HG03039 (cell line): Measurements from ENCODE around the gene C3orf49.

Source experiments
- ATAC-seq: cut with Tn5 transposase; IDR thresholded peaks from one replicate; pipeline ENCODE4 v1.9.1; 2021; ENCODE audit warnings: mild to moderate bottlenecking, moderate library complexity; ENCODE audit not compliant: unreplicated experiment

The C3orf49 gene, protein sequence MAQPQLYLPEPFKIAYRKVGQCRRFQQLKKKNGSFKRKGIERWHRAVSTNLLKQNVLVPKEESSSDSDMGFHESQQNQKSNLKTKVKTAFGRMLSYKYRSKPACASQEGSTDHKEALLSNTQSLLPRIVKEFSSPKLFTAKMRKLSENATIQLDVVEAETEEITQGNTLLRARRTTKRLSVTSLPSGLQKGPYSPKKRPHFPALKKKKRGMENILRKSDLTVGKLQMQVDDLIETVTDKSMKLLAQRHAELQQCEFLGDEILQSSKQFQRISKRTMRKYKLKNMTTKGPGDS

GRCh38 chr3:63819151-63819398 is at the start of gene C3orf49:
Gene C3orf49 (plus strand): TSS chr3:63819299. CDS start chr3:63819472, 173 bp downstream.
- ATAC-seq, result no peak

- no peak for ATAC-seq
Observed at GRCh38 chr3:63774781-63775180, 44.3 kb upstream of the C3orf49 start.

DNA sequence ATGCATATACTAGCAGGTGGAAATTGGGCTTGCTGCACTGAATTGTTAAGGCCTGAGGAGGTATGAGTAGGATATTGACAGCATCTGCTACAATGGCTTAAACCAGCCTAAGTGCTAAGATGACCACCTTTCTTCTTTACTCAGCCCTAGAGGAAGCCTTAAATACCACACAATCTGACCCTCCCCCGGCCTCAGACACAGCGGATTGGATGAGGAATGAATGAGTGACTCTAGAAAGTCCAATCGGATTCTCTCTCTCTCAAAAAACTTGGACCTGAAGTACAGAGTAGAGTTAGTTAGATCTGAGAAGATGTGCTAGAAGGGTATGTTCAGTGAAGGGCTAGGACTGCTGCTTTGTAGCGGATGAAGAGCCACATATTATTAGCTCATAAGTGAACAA is 39.9 kb upstream of the C3orf49 start:
- no peak for ATAC-seq

DNA sequence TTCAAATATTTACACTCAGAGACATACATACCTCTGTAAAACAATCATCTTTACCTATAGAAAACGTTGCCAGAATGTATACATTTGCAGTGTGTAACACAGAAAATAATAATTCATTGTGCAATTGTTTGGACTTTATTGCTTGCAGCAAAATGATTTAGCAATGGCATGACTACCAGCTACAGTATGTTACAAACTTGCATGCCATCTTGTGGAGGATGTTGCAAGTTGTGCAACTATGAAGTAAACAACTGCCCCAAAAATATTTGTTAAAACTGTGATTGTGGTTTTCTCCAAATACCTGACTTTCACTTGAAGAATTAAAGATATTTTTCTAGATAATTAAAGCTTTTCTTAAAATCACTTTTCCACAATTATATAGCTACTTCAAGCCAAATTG is 27.1 kb upstream of the C3orf49 start:
- ATAC-seq, result no peak

GRCh38 chr3:63795438-63795837 is 23.7 kb upstream of the C3orf49 start:
- no peak for ATAC-seq

DNA sequence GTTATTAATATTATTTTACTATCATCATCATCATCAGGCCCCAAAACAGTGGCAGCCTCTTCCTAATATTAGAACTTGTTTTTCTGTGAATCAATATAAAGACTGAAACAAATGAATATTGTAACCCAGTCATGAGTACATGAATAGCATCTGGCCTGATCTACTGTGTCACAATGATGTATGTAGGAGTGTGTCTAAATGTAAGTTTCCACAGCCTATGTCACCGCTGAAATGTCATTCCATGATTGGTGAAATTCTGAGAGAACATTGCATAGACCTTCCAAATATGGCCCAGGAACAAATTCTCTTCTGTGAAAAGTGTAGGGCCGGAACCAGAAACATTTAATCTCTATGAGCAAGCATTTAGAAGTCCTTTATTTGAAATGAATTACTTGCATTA is 20.6 kb upstream of the C3orf49 start:
- no peak for ATAC-seq

GRCh38 chr3:63798949-63799348 is 20.1 kb upstream of the C3orf49 start:
- ATAC-seq, result no peak

DNA sequence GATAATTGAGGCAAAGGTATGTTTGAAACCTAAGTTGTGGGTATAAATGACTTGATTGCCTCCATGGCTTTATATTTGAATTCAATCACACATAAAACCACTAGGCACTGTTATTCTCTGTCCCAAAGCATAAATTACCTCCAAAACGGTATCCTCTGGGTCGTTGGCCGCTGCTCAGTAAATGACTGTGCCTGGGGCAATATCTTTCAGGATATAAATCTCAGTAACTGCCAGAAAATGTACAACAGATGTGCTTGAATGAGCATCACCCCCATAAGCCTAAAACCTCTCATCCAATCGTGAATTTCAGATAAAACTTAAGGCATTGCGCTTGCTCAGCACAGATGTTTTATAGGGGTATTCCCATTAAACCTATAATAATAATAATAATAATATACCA is 19.0 kb upstream of the C3orf49 start:
- ATAC-seq, result no peak

DNA sequence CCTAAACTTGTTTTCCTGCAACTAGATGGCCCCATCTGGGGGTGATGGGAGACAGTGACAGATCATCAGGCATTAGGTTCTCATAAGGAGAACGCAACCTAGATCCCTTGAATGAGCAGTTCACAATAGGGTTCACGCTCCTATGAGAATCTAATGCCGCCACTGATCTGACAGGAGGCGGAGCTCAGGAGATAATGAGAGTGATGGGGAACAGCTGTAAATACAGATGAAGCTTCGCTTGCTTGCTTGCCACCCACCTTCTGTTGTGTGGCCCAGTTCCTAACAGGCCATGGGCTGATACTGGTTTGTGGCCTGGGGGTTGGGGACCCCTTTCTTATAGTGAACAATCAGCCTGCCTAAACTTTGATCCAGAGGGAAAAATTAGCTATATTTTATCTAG is 15.2 kb upstream of the C3orf49 start:
- no peak for ATAC-seq

- ATAC-seq, result no peak
Observed at GRCh38 chr3:63807961-63808565, 11.0 kb upstream of the C3orf49 start.

DNA sequence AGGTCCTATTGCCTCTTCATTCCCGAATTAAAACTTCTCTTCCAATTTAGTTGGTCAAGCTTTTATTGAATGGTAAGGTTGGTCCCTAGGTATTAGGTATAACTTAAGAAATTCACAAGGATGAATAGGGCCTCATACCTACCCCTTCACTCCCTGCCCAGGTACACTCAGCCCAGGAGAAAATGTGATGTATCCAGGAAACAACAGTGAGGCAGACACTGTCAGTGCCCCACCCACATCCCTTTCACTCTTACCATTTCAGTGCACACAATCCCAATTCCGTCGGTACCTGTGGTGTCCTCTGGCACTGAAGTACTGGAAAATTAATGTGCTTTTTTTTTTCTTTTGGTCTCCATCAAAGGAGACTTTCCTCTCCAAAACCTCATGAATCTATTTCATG is 10.5 kb upstream of the C3orf49 start:
- ATAC-seq, result no peak

DNA sequence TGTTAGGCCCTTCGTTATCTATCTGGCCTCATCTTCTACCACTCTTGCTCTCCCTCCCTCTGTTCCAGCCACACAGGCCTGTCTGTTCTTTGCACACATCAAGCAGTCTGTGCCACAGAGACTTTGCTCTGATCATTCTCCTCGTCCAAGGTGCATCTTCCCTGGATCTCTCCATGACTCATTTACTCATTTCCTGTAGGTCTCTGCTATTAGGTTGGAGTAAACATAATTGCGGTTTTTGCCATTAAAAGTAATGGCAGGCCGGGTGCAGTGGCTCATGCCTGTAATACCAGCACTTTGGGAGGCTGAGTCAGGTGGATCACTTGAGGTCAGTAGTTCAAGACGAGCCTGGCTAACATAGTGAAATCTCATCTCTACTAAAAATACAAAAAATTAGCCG is 9.5 kb upstream of the C3orf49 start:
- ATAC-seq, result no peak

GRCh38 chr3:63814237-63814636 is 4.9 kb upstream of the C3orf49 start:
- ATAC-seq, result no peak

DNA sequence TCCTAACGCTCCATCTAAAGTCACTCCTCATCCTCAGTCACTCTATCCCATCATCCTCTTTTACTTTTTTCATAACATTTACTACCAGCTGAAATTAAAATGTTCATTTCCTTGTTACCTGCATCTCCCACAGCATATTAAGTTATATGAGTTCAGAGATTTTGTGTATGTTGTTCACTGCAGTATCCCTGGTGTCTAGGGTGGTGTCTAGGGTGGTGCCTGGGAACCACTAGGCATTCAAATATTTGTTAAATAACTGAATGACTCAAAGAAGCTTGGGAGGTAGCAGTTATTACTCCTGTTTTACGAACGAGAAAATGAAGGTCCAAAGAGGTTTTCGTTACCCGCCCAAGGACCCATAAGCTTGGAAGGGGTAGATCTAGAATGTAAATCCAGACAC is 1.9 kb upstream of the C3orf49 start:
- ATAC-seq, result no peak

DNA sequence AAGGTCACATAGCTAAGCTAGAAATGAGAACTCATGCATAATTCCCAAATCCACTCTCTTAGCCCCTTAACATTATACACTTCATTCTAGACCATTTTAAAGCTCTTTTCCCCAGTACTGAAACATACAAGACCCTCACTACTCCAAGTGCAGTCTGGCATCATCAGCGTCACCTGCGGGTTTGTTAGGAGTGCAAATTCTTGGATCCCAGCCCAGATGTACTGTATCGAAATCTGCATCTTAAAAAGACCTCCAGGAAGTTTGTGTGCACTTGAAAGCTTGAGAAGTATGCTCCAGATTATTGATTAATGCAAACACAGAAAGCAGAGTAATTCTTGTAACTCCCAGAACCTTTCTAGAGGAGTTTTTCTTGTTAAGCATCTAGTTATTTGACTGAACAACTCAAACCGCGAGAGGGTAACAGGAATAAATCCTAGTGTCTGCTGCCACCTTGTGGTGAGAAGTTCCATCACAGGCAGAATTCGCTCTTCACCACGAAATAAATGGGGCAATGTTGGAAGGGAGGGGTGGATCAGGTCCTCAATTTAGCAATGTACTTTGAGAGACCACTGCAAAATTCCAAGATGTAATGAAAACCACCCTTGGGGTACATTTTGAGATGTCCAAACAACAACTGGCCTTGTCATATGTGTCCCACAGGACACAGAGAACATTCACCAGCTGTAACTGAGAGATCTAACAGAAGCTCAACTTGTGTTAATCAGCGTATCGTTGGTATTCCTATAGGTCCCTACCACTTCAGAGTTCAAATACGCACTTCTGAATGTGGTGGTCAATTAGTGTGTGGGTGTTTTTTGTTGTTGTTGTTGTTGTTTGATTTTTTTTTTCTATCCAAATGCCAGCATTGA is 583 bp upstream of the C3orf49 start:
- no peak for ATAC-seq

- no peak for ATAC-seq
Observed at GRCh38 chr3:63824309-63824708, 5.2 kb downstream of the C3orf49 start.

DNA sequence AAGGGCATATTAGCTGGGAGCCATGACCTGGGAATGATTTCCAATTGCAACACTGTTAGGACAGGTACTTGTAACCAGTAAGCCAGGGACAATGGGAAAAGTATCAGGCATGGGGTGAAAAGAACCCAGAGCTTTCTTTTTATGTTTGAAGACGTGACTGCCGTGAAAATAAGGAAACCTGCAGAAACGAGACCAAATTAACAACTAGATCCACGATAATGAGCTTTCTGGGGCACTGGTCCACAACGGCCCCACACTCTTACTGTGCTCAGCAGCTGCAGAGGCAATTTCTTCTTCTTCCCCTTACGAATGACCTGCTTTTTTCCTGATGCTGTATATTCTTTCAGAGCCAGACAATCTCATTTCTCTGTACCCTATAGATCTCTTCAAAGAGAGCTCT is 11.4 kb downstream of the C3orf49 start:
- ATAC-seq, result no peak

DNA sequence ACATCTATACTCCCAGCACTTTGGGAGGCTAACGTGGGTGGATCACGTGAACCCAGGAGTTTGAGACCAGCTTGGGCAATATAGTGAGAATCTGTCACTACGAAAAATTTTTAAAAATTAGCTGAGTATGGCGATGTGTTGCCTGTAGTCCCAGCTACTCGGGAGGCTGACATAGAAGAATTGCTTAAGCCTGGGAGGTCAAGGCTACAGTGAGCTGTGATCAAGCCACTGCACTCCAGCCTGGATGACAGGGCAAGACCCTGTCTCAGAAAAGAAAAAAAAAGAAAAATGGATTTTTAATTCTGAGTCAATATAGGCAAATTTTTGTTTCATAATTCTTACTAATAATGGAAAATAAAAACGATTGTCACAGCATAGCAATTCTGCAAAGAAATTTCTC is 13.3 kb downstream of the C3orf49 start:
- ATAC-seq, result no peak

- ATAC-seq, result no peak
Observed at GRCh38 chr3:63841704-63842103, 22.6 kb downstream of the C3orf49 start.

DNA sequence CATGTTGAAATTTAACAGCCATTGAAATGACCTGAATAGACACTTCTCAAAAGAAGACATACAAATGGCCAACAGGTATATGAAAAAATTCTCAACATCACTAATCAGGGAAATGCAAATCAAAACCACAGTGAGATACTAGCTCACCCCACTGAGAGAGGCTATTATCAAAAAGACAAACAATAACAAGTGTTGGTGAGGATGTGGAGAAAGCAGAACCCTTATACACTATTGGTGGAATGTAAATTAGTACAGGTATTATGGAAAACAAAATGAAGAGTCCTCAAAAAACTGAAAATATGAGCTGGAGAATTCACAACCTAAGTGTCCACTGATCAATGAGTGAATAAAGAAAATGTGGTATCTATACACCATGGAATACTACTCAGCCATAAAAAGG is 23.0 kb downstream of the C3orf49 start:
- ATAC-seq, result no peak

- ATAC-seq, result no peak
Observed at GRCh38 chr3:63845215-63845614, 26.1 kb downstream of the C3orf49 start.

DNA sequence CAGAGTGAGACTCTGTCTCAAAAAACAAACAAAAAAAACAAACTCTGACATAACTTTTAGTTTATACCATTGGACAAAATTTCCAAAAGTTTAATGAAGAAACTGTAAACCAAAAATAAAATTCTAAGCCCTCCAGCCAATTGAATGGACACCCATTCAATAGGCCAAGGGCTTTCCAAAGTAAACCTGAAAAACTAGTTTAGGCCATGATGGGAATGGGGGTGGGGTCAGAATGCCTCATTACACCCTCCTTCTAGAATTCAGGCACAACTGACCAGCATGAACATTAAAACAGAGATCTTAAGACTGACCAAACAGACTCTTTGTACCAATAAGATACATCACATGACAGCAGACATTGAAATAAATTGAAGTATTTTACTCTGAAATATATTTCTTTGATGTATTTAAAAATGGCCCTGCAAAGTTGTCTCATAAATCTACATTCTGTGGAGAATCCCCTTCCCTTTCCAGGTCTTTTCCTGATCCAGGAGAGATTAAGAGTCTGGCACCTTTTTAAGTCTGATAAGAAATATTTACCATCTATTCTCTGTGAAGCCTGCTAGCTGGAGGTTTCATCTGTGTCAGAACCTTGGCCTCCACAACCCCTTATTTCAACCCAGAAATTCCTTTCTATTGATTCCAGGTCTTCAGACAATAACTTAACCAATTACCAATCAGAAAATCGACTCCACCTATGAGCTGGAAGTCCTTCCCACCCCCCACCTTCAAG is 28.8 kb downstream of the C3orf49 start:
- ATAC-seq, result no peak
